Smooth muscle cell (in vitro differentiated cells): ENCODE measurements around the gene HYCC2. TPM values are rescaled to one million over a fixed set of nuclear protein-coding genes. Genes with fewer than 3 reads are reported as not detected.

Experiments
- DNase-seq: peaks from one replicate; lab custom pipeline; 2025; ENCODE audit not compliant: unreplicated experiment; lab: John Stamatoyannopoulos, UW
- H2AFZ ChIP-seq: fragments of 200-600 bp; sonication (generic); 2 replicates; pipeline ENCODE4 v1.6.0; 2016; ENCODE audit warnings: antibody characterized with exemption, low read depth, mild to moderate bottlenecking
- H3F3A ChIP-seq: fragments of 200-600 bp; sonication (generic); 2 replicates; pipeline ENCODE4 v1.6.0; 2017; ENCODE audit warnings: antibody characterized with exemption, low read depth
- H3K27ac ChIP-seq: fragments of 200-600 bp; sonication (generic); 2 replicates; pipeline ENCODE4 v1.5.1; 2016; ENCODE audit warnings: low read depth, mild to moderate bottlenecking
- H3K27me3 ChIP-seq: fragments of 200-600 bp; sonication (generic); 2 replicates; pipeline ENCODE4 v1.6.1; 2016; ENCODE audit warnings: low read depth, mild to moderate bottlenecking
- H3K36me3 ChIP-seq: fragments of 200-600 bp; sonication (generic); 2 replicates; pipeline ENCODE4 v1.5.1; 2016; ENCODE audit warnings: low read depth
- H3K4me1 ChIP-seq: fragments of 200-600 bp; sonication (generic); 2 replicates; pipeline ENCODE4 v1.5.1; 2016; ENCODE audit warnings: low read depth
- H3K4me2 ChIP-seq: fragments of 200-600 bp; sonication (generic); 2 replicates; pipeline ENCODE4 v1.6.0; 2016; ENCODE audit warnings: mild to moderate bottlenecking
- H3K4me3 ChIP-seq: fragments of 200-600 bp; sonication (generic); 2 replicates; pipeline ENCODE4 v1.5.1; 2016; ENCODE audit warnings: mild to moderate bottlenecking
- H3K79me2 ChIP-seq: fragments of 200-600 bp; sonication (generic); 2 replicates; pipeline ENCODE4 v1.6.0; 2016; ENCODE audit warnings: low read depth, mild to moderate bottlenecking
- H3K9ac ChIP-seq: fragments of 200-600 bp; sonication (generic); 2 replicates; pipeline ENCODE4 v1.6.0; 2016; ENCODE audit warnings: low read depth
- H3K9me3 ChIP-seq: fragments of 200-600 bp; sonication (generic); replicated peaks from 2 replicates; pipeline ENCODE4 v1.5.1; 2016; ENCODE audit warnings: low read depth
- H4K20me1 ChIP-seq: fragments of 200-600 bp; sonication (generic); 2 replicates; pipeline ENCODE4 v1.6.0; 2016; ENCODE audit warnings: low read depth
- CTCF ChIP-seq: fragments of 200-600 bp; sonication (generic); IDR thresholded peaks from 2 replicates; pipeline ENCODE4 v1.5.1; 2017; ENCODE audit warnings: borderline replicate concordance, mild to moderate bottlenecking, antibody characterized with exemption; ENCODE audit not compliant: insufficient read depth, poor library complexity, severe bottlenecking
- WGBS: methylation state at CpG from one replicate; pipeline ENCODE4 v1.1.7; 2016; ENCODE audit warnings: low lambda C conversion rate; 5-methylcytosine and 5-hydroxymethylcytosine counted together
- polyA plus RNA-seq: library from polyadenylated mRNA; unstranded; fragments of >200 nt; fragmentation: Nextera tagmentation; extraction: Ambion mirVana; gene quantifications from 2 replicates; pipeline ENCODE4 v1.2.1, GENCODE V29; 2016
- total RNA-seq: library from RNA; depleted of rRNA; stranded (reverse); fragments of >200 nt; gene quantifications from 2 replicates; pipeline ENCODE4 v1.2.3, GENCODE V29; 2014

HYCC2 gene
- total and polyA plus RNA-seq, 2 experiments from 2014 or later, result 3.6 to 15.1 TPM

DNA sequence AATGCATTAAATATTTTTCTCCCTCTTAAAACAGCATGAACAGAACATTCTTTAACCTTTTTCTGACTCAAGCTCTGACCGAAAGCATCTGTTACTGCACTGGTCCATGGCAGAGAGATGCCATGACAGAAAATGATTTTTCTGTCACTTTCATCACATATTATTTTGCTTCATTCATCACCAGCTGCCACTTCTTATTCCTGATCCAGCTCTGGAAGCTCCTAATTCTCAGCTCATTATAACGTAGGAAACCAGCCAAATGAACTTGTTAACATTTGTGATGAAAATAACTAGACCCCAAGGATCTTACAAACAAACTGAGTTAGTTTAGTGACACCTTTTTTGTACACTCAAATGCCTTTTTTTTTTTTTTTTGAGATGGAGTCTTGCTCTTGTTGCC lies 36.9 kb upstream of the HYCC2 start:
- Histone ChIP-seq H3K79me2 (no peaks in the 10 kb centered on the region), H3K4me3 (no peak overlapping the region), H3K9ac (no peak overlapping the region), H3K9me3 (no peaks in the 10 kb centered on the region), H4K20me1 (no peaks in the 10 kb centered on the region), H3K27ac (no peak overlapping the region), H2AFZ (no peak overlapping the region), H3K4me2 (no peak overlapping the region), H3K27me3 (no peaks in the 10 kb centered on the region), H3F3A (no peaks in the 10 kb centered on the region), H3K4me1 (no peaks in the 10 kb centered on the region), H3K36me3 (no peaks in the 10 kb centered on the region)
- no peak for DNase-seq
- TF ChIP-seq CTCF, result no peak
- WGBS, result 87% methylated on average over 2 of the region's 2 CpGs

DNA sequence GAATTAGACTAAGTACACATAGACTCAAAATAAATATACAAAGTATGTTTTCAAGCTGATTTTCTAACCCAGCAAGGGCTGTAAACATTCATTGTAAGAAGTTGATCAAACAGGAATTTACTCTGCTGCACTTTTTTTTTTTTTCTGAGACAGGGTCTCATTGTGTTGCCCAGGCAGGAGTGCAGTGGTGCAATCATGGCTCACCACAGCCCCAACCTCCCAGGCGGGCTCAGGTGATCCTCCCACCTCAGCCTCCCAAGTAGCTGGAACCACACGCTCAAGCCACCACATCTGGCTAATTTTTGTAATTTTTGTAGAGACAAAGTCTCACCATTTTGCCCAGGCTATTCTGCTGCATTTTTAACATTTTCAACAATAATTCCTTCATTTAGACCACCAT lies 36.2 kb upstream of the HYCC2 start:
- 89% methylated on average over 2 of the region's 2 CpGs for WGBS
- no peak overlapping the region for H3K4me3 ChIP-seq
- no peaks in the 10 kb centered on the region for H3K9me3 ChIP-seq
- H3K27ac ChIP-seq, result no peak overlapping the region
- H3K9ac ChIP-seq, result no peak overlapping the region
- no peaks in the 10 kb centered on the region for H4K20me1 ChIP-seq
- TF ChIP-seq CTCF, result no peak
- H3F3A ChIP-seq, result no peaks in the 10 kb centered on the region
- no peaks in the 10 kb centered on the region for H3K4me1 ChIP-seq
- DNase-seq, result no peak
- H2AFZ ChIP-seq, result no peak overlapping the region
- H3K4me2 ChIP-seq, result no peak overlapping the region
- no peaks in the 10 kb centered on the region for H3K36me3 ChIP-seq
- H3K79me2 ChIP-seq, result no peaks in the 10 kb centered on the region
- H3K27me3 ChIP-seq, result no peaks in the 10 kb centered on the region

GRCh38 chr2:201105759-201106158 lies 34.3 kb upstream of the HYCC2 start:
- H3K79me2 ChIP-seq, result no peaks in the 10 kb centered on the region
- no peaks in the 10 kb centered on the region for H4K20me1 ChIP-seq
- no peaks in the 10 kb centered on the region for H3K9me3 ChIP-seq
- no peak for TF ChIP-seq CTCF
- no peak overlapping the region for H3K4me2 ChIP-seq
- H3K27me3 ChIP-seq, result no peaks in the 10 kb centered on the region
- H3K9ac ChIP-seq, result no peak overlapping the region
- H3K27ac ChIP-seq, result no peak overlapping the region
- no peaks in the 10 kb centered on the region for H3K36me3 ChIP-seq
- 100% methylated on average over 1 of the region's 1 CpG for WGBS
- no peaks in the 10 kb centered on the region for H3F3A ChIP-seq
- H3K4me1 ChIP-seq, result no peaks in the 10 kb centered on the region
- H3K4me3 ChIP-seq, result no peak overlapping the region
- no peak for DNase-seq
- H2AFZ ChIP-seq, result no peak overlapping the region

GRCh38 chr2:201100497-201100896 lies 29.0 kb upstream of the HYCC2 start:
- DNase-seq, result no peak
- no peaks in the 10 kb centered on the region for H3K27me3 ChIP-seq
- H2AFZ ChIP-seq, result no peak overlapping the region
- no peak overlapping the region for H3K4me2 ChIP-seq
- H3K9me3 ChIP-seq, result no peaks in the 10 kb centered on the region
- TF ChIP-seq CTCF, result no peak
- H3K36me3 ChIP-seq, result no peaks in the 10 kb centered on the region
- no peak overlapping the region for H3K27ac ChIP-seq
- no peaks in the 10 kb centered on the region for H3K4me1 ChIP-seq
- H3K4me3 ChIP-seq, result no peak overlapping the region
- H3F3A ChIP-seq, result no peaks in the 10 kb centered on the region
- no peaks in the 10 kb centered on the region for H4K20me1 ChIP-seq
- WGBS, result 96% methylated on average over 3 of the region's 3 CpGs
- H3K79me2 ChIP-seq, result no peaks in the 10 kb centered on the region
- no peak overlapping the region for H3K9ac ChIP-seq
